Activated T-cell treated with anti-CD3 and anti-CD28 coated beads for 48 hours (primary cell): ENCODE measurements around the gene PIH1D1.

Source experiments
- DNase-seq: peaks from one replicate; pipeline ENCODE4 v3.0.0-alpha.2; 2020; ENCODE audit warnings: low read depth

The PIH1D1 gene

GRCh38 chr19:49419173-49419572 is 32.4 kb downstream of the PIH1D1 start:
- DNase-seq, result no peak

GRCh38 chr19:49418511-49418910 is 33.1 kb downstream of the PIH1D1 start:
- DNase-seq, result no peak

DNA sequence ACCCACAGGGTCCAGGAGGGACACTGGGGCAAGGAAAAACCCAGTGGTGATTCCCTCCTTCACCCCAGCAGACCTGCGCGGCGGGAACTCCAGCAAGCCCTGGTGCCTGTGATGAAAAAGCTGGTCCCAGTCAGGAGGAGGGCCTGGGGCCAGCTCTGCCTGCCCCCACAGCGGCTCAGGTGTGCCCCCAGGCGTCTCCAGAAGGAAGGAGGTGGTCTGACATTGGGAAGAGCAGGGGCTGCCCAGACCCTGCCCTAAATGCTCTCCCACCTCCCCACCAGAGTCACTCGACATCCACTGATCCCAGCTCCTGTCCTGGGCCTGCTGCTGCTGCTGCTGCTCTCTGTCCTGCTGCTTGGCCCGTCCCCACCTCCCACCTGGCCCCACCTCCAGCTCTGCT is 34.5 kb downstream of the PIH1D1 start:
- no peak for DNase-seq

- DNase-seq, result no peak
Observed at GRCh38 chr19:49415810-49416200, 35.8 kb downstream of the PIH1D1 start.

DNA sequence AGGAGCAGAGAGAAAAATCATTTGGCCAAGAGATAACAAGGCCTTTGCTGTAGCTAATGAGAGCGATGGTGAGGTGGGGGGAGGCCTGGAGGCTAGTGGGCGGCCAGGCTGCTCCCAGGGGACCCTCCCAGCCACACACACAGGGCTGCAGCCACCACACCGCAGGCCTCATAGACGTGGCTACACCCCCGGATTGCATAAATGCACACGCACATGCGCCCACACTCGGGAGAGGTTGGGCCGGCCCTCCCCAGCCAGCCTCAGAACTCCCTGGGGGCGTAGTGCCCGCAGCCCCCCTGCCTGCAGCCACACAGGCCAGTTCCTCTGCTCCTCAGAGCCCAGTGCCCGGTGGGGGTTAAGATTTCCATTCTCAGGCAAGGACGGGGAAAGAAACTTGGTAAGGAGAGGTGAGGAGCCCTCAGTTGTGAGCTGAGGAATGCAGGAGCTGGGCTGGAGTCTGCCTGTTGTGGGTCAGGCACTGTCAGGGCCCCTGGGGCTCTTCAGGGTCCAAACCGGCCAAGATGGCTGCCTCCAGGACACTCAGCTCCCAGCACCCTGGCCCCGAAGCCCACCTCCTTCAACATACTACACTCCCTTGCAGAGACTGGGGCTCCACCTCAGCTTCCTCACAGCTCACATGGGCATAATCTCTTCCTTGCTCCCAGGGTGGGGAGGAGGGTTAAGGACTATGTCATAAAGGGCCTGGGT is 36.4 kb downstream of the PIH1D1 start:
- DNase-seq, result no peak

GRCh38 chr19:49414256-49414655 is 37.4 kb downstream of the PIH1D1 start:
- no peak for DNase-seq

DNA sequence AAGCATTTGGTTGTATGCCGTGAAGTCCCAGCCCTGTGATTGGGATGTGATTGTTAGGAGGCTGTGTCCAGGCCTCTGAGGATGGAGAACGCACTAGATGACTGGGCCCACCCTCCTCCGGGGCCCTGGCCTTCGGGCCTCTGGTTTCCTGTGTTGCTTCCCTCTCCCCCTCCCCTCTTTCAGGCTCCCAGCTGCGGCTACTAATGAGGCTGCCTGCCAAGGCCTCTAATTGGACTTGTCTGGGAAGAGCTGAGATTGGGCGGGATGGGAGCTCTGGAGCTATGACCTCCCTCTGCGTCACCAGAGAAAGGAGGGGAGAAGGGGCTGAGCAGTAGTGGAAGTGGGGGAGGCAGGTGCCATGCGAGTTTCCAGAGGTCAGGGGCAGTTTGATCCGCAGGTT is 38.3 kb downstream of the PIH1D1 start:
- no peak for DNase-seq

DNA sequence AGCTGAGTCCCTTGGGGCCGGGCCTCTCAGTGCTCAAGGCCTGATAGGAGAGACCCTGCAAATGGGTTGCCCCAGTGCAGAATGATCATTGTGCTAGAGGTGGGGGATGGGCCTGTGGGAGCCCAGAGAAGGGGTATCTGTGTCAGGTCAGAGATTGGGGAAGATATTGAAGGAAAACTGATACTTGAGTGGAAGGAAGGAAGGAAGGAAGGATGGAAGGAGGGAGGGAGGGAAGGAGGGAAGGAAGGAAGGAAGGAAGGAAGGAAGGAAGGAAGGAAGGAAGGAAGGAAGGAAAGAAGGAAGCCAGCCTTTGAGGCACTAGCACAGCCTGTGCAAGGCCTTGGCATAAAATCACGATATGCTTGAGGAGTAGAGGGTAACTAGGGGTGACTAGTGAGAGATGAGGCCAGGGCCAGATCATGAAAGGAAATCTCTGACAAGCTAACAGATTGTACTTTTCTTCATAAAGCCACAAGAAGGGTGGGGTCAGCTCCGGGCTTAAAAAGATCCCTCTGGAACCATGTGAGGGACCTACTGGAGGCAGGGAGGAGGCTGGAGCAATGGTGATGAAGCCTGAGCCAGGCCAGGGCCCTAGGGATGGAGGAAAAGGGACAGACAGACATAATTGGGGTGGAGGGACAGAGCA is 39.8 kb downstream of the PIH1D1 start:
- DNase-seq, result no peak

GRCh38 chr19:49409441-49410029 is 42.1 kb downstream of the PIH1D1 start:
- DNase-seq, result no peak

DNA sequence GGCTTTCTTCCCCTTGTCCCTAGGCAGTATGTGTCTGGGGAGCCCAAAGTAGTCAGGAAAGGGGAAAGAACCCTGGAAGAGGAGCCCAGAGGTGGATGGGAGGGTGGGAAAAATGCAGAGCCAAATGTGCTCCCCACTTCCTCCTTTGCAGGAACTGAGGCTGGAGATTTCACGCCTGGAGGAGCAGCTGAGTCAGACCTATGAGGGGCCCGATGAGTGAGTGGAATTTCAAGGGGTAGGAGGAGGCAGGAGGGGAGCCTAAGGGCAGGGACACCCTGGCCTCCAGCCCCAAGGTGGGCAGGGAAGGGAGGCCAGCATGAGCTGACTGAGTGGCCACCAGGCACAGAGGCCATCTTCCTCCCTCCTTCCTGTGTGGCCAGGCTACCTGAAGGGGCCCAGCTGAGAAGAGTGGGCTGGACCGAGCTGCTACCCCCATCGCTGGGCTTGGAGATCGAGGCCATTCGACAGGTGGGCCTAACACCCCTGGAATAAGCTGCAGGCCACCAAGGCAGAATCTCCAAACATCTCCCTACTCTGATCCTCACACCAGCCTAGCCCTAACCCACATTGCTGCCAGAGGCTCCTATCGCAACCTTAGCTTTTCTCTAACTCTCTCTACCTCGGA is 42.7 kb downstream of the PIH1D1 start:
- no peak for DNase-seq

- no peak for DNase-seq
Observed at GRCh38 chr19:49407482-49408015, 44.1 kb downstream of the PIH1D1 start.

- no peak for DNase-seq
Observed at GRCh38 chr19:49407079-49407478, 44.5 kb downstream of the PIH1D1 start.

DNA sequence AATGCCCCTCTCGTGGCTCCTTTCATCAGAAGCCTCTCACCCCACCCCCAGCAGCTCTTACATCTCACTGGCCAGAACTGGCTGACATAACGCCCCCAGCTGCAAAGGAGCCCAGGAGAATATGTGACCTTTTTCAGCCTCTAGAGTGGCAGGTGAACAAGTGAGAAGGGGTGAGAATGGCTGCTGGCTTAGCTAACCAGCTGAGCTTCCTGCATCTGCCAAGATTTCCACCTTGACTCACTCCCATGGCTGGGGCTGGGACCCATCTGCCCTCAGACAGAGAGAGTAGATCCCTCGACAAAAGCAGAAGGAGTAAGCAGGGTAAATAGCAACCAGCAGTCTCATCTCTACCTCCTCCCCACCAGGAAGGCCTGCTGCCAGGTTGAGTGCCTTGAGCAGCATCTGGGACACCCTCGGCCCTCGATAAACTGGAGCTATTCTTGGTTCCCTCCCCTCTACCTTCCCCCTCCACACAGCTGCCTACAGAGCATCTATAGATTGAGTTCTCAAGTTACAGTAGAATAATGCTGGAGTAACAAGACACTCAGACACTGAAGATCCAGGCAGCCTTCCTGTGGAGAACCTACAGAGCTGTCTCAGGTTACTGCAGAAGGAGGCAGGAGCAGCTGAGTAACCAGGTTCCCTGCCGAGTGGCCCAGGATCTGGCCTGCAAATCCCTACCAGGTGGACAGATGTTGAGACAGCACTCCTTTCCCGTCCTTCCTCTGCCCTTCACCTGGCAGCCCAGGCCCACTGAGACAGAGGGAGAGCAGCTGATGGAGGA is 48.0 kb downstream of the PIH1D1 start:
- no peak for DNase-seq

GRCh38 chr19:49400029-49400428 is 51.6 kb downstream of the PIH1D1 start:
- DNase-seq, result no peak

DNA sequence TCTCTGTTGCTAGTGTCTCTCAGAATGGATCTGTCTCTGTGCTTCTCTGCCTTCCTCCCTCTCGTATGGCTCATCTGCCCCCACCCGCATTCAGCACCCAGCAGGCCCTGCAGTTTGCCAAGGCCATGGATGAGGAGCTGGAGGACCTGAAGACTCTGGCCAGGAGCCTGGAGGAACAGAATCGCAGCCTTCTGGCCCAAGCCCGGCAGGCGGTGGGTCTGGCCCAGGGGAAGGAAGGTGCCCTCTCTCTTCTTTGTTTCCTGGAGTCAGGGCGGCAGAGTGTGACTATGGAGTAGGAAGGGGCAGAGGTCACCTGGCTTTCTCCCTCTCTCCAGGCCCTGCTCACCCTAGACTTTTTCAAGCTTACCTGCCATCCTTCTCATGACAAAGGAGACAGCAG is 52.7 kb downstream of the PIH1D1 start:
- no peak for DNase-seq

- no peak for DNase-seq
Observed at GRCh38 chr19:49398001-49398615, 53.5 kb downstream of the PIH1D1 start.

DNA sequence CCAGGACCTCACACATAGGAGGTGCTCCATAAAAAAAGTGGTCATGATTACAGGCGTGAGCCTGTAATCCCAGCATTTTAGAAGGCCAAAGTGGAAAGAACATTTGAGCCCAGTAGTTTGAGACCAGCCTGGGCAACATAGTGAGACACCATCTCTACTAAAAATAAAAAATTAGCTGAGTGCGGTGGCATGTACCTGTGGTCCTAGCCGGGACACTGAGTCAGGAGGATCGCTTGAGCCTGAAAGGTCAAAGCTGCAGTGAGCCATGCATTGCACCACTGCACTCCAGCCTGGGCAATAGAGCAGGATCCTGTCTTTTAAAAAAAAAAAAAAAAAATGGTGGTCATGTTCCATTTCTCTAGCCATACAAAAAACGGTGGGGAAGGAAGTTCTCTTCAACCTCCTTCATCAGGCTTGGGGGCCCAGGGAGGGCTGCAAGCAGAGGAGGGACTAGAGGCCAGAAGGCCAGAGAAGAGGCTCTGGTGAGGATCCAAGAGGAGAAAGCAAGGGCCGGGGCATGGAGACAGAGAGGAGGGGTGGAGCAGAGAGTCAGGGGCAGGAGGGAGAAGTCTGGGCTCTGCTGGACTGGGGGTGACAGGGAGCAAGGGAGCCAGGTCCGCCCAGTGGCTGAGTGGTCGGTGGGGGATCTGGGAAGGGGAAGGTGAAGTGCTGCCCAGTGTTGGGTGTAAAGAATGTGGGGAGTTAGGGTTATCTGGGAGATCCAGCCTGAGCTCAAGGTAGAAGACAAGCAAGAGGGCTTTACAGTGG is 54.7 kb downstream of the PIH1D1 start:
- no peak for DNase-seq
